Stomach (tissue), 4 donors: ENCODE results near the gene ARHGAP26.

Experiments
- CTCF ChIP-seq, 7 experiments: fragments of 450-650 bp in 4 of 7; fragments of 200-600 bp in 3 of 7; sonication (generic) in 3 of 7; IDR thresholded peaks; one replicate each; pipeline ENCODE4 v1.5.1; 2016 to 2019; ENCODE audit warnings: antibody characterized with exemption in 7 of 7, control low read depth in 2 of 7, mild to moderate bottlenecking in 1 of 7
- POLR2A ChIP-seq, 4 donors: fragments of 450-650 bp; IDR thresholded peaks; one replicate each; pipeline ENCODE4 v1.6.1; 2016; ENCODE audit warnings: antibody characterized with exemption in 4 of 4, control low read depth in 2 of 4, mild to moderate bottlenecking in 1 of 4, moderate library complexity in 1 of 4

GRCh38 chr5:142748132-142748531 lies 22.0 kb upstream of the ARHGAP26 start:
- TF ChIP-seq POLR2A (IDR thresholded peaks at IDR 0.05): no peak
- TF ChIP-seq CTCF (IDR thresholded peaks at IDR 0.05): no peak
